Upper lobe of left lung (tissue), 4 donors: ENCODE measurements around the gene GLCE.

ENCODE experiments used
- CTCF ChIP-seq, 6 experiments: fragments of 450-650 bp in 4 of 6; fragments of 200-600 bp in 2 of 6; sonication (generic) in 2 of 6; IDR thresholded peaks; one replicate each; pipeline ENCODE4 v1.5.1; 2016 to 2019; ENCODE audit warnings: antibody characterized with exemption in 6 of 6
- EP300 ChIP-seq, 4 donors: sonication (generic); formaldehyde crosslinking; IDR thresholded peaks; one replicate each; pipeline ENCODE4 v1.5.1; 2017; ENCODE audit warnings: antibody characterized with exemption in 4 of 4, control low read depth in 2 of 4
- POLR2A ChIP-seq, 4 donors: fragments of 450-650 bp; IDR thresholded peaks; one replicate each; pipeline ENCODE4 v1.5.1; 2016 to 2017; ENCODE audit warnings: antibody characterized with exemption in 4 of 4, mild to moderate bottlenecking in 2 of 4
- POLR2AphosphoS5 ChIP-seq, 2 donors: sonication (generic); formaldehyde crosslinking; IDR thresholded peaks; one replicate each; pipeline ENCODE4 v1.5.1; 2017; ENCODE audit warnings: antibody characterized with exemption in 2 of 2

DNA sequence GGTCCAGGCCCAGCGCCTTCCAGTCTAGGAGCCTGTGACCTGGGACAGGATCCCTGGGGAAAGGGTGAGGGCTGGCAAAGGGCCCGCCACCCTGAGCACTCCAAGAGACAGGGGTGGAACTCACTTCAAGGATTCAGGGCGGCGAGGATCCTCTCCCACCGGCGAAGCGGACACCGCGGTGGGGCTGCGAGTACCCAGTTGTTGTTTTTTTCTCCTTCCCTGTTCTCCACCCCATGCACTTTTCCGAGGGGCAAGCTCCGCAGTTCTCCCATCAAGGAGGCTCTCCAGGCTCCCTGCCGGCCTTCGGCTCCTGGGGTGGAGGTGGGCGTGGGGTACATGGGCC, 137.9 kb downstream of the GLCE start:
- TF ChIP-seq EP300 (IDR thresholded peaks at IDR 0.05) (no peak), POLR2A (IDR thresholded peaks at IDR 0.05) (no peak), CTCF (IDR thresholded peaks at IDR 0.05) (no peak), POLR2AphosphoS5 (IDR thresholded peaks at IDR 0.05) (no peak)
